Astrocyte (in vitro differentiated cells and primary cell): ENCODE results near the gene IL20RB. TPM values are rescaled to one million over a fixed set of nuclear protein-coding genes. Genes with fewer than 3 reads are reported as not detected.

Source experiments
- DNase-seq: peaks from one replicate; pipeline ENCODE4 v3.0.0-alpha.2; 2010; ENCODE audit warnings: low read depth
- FAIRE-seq: peaks from 2 replicates; lab custom pipeline; 2011; peaks lifted over from hg19 to GRCh38; lab: Jason Lieb, UNC
- H2AFZ ChIP-seq: 2 replicates; pipeline ENCODE4 v1.6.0; 2012; ENCODE audit warnings: low read depth, low read length, inconsistent platforms
- H3K27ac ChIP-seq: 2 replicates; pipeline ENCODE4 v1.5.1; 2011; ENCODE audit warnings: low read depth, low read length, inconsistent platforms
- H3K27me3 ChIP-seq: 2 replicates; pipeline ENCODE4 v1.6.0; 2011; ENCODE audit warnings: low read length, inconsistent platforms; ENCODE audit not compliant: insufficient read depth
- H3K36me3 ChIP-seq: 2 replicates; pipeline ENCODE4 v1.5.1; 2011; ENCODE audit warnings: low read length, inconsistent platforms; ENCODE audit not compliant: insufficient read depth
- H3K4me1 ChIP-seq: 2 replicates; pipeline ENCODE4 v1.5.1; 2011; ENCODE audit warnings: low read length, inconsistent platforms; ENCODE audit not compliant: insufficient read depth
- H3K4me2 ChIP-seq: 2 replicates; pipeline ENCODE4 v1.6.0; 2012; ENCODE audit warnings: low read length, inconsistent platforms
- H3K4me3 ChIP-seq: 2 replicates; pipeline ENCODE4 v1.5.1; 2011; ENCODE audit warnings: low read depth, mild to moderate bottlenecking, low read length, inconsistent platforms; ENCODE audit not compliant: insufficient read depth
- H3K79me2 ChIP-seq: 2 replicates; pipeline ENCODE4 v1.6.0; 2012; ENCODE audit warnings: mild to moderate bottlenecking, low read length, inconsistent platforms; ENCODE audit not compliant: insufficient read depth
- H3K9ac ChIP-seq: 2 replicates; pipeline ENCODE4 v1.6.0; 2012; ENCODE audit warnings: mild to moderate bottlenecking, low read length, inconsistent platforms
- H3K9me3 ChIP-seq: 2 replicates; pipeline ENCODE4 v1.5.1; 2012; ENCODE audit warnings: low read depth, mild to moderate bottlenecking, low read length, inconsistent platforms; ENCODE audit not compliant: insufficient read depth
- H4K20me1 ChIP-seq: 2 replicates; pipeline ENCODE4 v1.6.0; 2012; ENCODE audit warnings: low read length, inconsistent platforms; ENCODE audit not compliant: insufficient read depth
- H3K27ac Mint-ChIP-seq: one replicate; pipeline ENCODE4 v1.8.0; 2021; ENCODE audit warnings: mild to moderate bottlenecking, mixed read lengths; ENCODE audit not compliant: unreplicated experiment
- H3K27me3 Mint-ChIP-seq: one replicate; pipeline ENCODE4 v1.8.0; 2021; ENCODE audit warnings: low read depth, mixed read lengths; ENCODE audit not compliant: unreplicated experiment
- H3K36me3 Mint-ChIP-seq: one replicate; pipeline ENCODE4 v1.8.0; 2021; ENCODE audit warnings: low read depth, mixed read lengths; ENCODE audit not compliant: unreplicated experiment
- H3K4me1 Mint-ChIP-seq: one replicate; pipeline ENCODE4 v1.8.0; 2021; ENCODE audit warnings: low read depth, mixed read lengths; ENCODE audit not compliant: unreplicated experiment
- H3K4me3 Mint-ChIP-seq: one replicate; pipeline ENCODE4 v1.8.0; 2021; ENCODE audit warnings: mild to moderate bottlenecking, moderate library complexity, mixed read lengths; ENCODE audit not compliant: unreplicated experiment
- H3K9me3 Mint-ChIP-seq: one replicate; pipeline ENCODE4 v1.8.0; 2021; ENCODE audit warnings: mild to moderate bottlenecking, mixed read lengths; ENCODE audit not compliant: unreplicated experiment
- EZH2 ChIP-seq: IDR thresholded peaks from 2 replicates; pipeline ENCODE4 v1.6.1; 2012; ENCODE audit warnings: mild to moderate bottlenecking, low read length, inconsistent platforms; ENCODE audit not compliant: insufficient read depth
- total RNA-seq: library from RNA; stranded (reverse); gene quantifications from 2 replicates; pipeline ENCODE4 v1.2.1, GENCODE V29; 2021
- TF ChIP-seq, protein P1 (sequence below): IDR thresholded peaks from 2 replicates; pipeline ENCODE4 v1.5.1; 2011; ENCODE audit warnings: low read depth, mild to moderate bottlenecking, inconsistent platforms, low read length, moderate library complexity; ENCODE audit not compliant: insufficient read depth

IL20RB gene
- total RNA-seq, 1 donor from 2014 or later: 22.0 TPM

DNA sequence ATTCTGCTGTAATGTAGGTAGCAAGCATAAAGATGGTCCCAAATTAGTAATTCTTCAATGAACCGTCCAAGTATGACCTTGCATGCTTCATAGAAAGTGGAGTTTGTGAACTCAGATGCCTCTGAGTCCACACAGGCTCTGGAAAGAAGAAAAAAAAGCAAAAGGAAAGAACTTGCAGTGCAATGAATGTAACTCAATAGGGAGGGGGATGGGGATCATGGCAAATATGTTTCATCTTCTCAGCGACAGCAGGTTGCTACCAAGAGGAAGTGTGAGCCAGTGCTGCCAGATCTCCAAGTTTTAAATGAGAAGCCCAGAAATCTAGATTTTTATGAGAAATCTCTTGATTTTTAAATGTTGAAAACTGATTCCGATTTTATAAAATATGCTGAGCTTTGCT, 50.3 kb downstream of the IL20RB start:
- H3K9ac ChIP-seq: no peak overlapping the region
- no peaks in the 10 kb centered on the region for H3K27me3 Mint-ChIP-seq
- H3K4me3 ChIP-seq: no peak overlapping the region
- no peaks in the 10 kb centered on the region for H3K79me2 ChIP-seq
- H4K20me1 ChIP-seq: no peaks in the 10 kb centered on the region
- H3K9me3 ChIP-seq: no peaks in the 10 kb centered on the region
- H3K27ac ChIP-seq: no peak overlapping the region
- no peak for FAIRE-seq
- H3K4me3 Mint-ChIP-seq: no peak overlapping the region
- no peaks in the 10 kb centered on the region for H3K36me3 ChIP-seq
- no peak overlapping the region for H2AFZ ChIP-seq
- no peaks in the 10 kb centered on the region for H3K27me3 ChIP-seq
- no peak for DNase-seq
- H3K4me2 ChIP-seq: no peak overlapping the region
- TF ChIP-seq EZH2: no peak
- TF ChIP-seq, protein P1, sequence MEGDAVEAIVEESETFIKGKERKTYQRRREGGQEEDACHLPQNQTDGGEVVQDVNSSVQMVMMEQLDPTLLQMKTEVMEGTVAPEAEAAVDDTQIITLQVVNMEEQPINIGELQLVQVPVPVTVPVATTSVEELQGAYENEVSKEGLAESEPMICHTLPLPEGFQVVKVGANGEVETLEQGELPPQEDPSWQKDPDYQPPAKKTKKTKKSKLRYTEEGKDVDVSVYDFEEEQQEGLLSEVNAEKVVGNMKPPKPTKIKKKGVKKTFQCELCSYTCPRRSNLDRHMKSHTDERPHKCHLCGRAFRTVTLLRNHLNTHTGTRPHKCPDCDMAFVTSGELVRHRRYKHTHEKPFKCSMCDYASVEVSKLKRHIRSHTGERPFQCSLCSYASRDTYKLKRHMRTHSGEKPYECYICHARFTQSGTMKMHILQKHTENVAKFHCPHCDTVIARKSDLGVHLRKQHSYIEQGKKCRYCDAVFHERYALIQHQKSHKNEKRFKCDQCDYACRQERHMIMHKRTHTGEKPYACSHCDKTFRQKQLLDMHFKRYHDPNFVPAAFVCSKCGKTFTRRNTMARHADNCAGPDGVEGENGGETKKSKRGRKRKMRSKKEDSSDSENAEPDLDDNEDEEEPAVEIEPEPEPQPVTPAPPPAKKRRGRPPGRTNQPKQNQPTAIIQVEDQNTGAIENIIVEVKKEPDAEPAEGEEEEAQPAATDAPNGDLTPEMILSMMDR: no peak
- H3K4me1 Mint-ChIP-seq: peaks cover 14% of the 10 kb centered on the region
- H3K27ac Mint-ChIP-seq: no peak overlapping the region
- peaks cover 3% of the 10 kb centered on the region for H3K9me3 Mint-ChIP-seq
- peaks cover 11% of the 10 kb centered on the region for H3K4me1 ChIP-seq
- H3K36me3 Mint-ChIP-seq: peaks cover 22% of the 10 kb centered on the region

DNA sequence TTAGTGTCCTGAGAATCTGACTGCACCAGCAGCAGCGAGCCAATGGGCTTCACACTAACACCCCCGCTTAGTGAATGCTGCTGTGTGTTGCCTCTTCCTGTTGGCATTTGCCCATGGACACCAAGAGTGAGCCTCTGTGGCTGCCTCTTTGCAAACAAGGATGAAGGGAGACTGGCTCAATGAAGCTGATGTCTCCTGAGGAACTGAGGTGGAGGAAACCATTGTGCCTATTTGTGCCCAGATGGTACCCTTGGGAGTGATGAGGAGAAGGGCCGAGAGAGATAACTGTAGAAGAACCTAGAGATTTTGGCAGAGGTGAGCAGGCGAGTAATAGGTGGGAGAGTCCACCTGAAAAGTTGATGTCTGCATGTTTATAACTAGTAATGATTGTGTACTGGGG, 51.2 kb downstream of the IL20RB start:
- Histone ChIP-seq H3K79me2 (no peaks in the 10 kb centered on the region), H3K9me3 (no peaks in the 10 kb centered on the region), H3K27ac (no peak overlapping the region), H3K9ac (no peak overlapping the region), H3K27me3 (no peaks in the 10 kb centered on the region), H3K36me3 (no peaks in the 10 kb centered on the region), H2AFZ (no peak overlapping the region), H4K20me1 (no peaks in the 10 kb centered on the region), H3K4me3 (no peak overlapping the region), H3K4me1 (peaks cover 11% of the 10 kb centered on the region), H3K4me2 (no peak overlapping the region)
- H3K27me3 Mint-ChIP-seq: no peaks in the 10 kb centered on the region
- no peak for DNase-seq
- H3K36me3 Mint-ChIP-seq: peaks cover 21% of the 10 kb centered on the region
- H3K4me3 Mint-ChIP-seq: no peak overlapping the region
- peaks cover 17% of the 10 kb centered on the region for H3K4me1 Mint-ChIP-seq
- no peak for TF ChIP-seq EZH2
- TF ChIP-seq, protein P1: no peak
- H3K27ac Mint-ChIP-seq: no peak overlapping the region
- peaks cover 2% of the 10 kb centered on the region for H3K9me3 Mint-ChIP-seq
- no peak for FAIRE-seq

DNA sequence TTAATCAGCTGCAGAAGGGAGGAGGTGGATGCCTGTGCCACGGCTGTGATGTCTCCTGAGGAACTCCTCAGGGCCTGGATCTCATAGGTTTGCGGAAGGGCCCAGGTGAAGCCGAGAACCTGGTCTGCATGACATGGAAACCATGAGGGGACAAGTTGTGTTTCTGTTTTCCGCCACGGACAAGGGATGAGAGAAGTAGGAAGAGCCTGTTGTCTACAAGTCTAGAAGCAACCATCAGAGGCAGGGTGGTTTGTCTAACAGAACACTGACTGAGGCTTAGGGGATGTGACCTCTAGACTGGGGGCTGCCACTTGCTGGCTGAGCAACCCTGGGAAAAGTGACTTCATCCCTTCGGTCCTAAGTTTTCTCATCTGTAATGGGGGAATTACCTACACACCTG, 52.4 kb downstream of the IL20RB start:
- TF ChIP-seq, protein P1: no peak
- no peak for TF ChIP-seq EZH2
- H3K27me3 ChIP-seq: no peaks in the 10 kb centered on the region
- Mint-ChIP-seq H3K27me3 (no peaks in the 10 kb centered on the region), H3K9me3 (peaks cover 2% of the 10 kb centered on the region), H3K4me3 (no peak overlapping the region), H3K36me3 (peaks cover 20% of the 10 kb centered on the region), H3K4me1 (peaks cover 17% of the 10 kb centered on the region), H3K27ac (no peak overlapping the region)
- no peak overlapping the region for H2AFZ ChIP-seq
- no peak overlapping the region for H3K4me3 ChIP-seq
- no peak for FAIRE-seq
- H3K27ac ChIP-seq: no peak overlapping the region
- no peaks in the 10 kb centered on the region for H3K9me3 ChIP-seq
- no peaks in the 10 kb centered on the region for H3K36me3 ChIP-seq
- H3K79me2 ChIP-seq: no peaks in the 10 kb centered on the region
- H4K20me1 ChIP-seq: no peaks in the 10 kb centered on the region
- DNase-seq: no peak
- no peak overlapping the region for H3K9ac ChIP-seq
- H3K4me1 ChIP-seq: peaks cover 11% of the 10 kb centered on the region
- H3K4me2 ChIP-seq: no peak overlapping the region
